Mesangial cell (primary cell): ENCODE results near the gene TPGS2. TPM values are rescaled to one million over a fixed set of nuclear protein-coding genes. Genes with fewer than 3 reads are reported as not detected.

Source experiments
- total RNA-seq: library from RNA; depleted of rRNA; stranded (reverse); fragments of >200 nt; gene quantifications from 2 replicates; pipeline ENCODE4 v1.2.3, GENCODE V29; 2015

The TPGS2 gene, protein sequence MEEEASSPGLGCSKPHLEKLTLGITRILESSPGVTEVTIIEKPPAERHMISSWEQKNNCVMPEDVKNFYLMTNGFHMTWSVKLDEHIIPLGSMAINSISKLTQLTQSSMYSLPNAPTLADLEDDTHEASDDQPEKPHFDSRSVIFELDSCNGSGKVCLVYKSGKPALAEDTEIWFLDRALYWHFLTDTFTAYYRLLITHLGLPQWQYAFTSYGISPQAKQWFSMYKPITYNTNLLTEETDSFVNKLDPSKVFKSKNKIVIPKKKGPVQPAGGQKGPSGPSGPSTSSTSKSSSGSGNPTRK
- 132 and 170 TPM in 2 replicates for total RNA-seq

DNA sequence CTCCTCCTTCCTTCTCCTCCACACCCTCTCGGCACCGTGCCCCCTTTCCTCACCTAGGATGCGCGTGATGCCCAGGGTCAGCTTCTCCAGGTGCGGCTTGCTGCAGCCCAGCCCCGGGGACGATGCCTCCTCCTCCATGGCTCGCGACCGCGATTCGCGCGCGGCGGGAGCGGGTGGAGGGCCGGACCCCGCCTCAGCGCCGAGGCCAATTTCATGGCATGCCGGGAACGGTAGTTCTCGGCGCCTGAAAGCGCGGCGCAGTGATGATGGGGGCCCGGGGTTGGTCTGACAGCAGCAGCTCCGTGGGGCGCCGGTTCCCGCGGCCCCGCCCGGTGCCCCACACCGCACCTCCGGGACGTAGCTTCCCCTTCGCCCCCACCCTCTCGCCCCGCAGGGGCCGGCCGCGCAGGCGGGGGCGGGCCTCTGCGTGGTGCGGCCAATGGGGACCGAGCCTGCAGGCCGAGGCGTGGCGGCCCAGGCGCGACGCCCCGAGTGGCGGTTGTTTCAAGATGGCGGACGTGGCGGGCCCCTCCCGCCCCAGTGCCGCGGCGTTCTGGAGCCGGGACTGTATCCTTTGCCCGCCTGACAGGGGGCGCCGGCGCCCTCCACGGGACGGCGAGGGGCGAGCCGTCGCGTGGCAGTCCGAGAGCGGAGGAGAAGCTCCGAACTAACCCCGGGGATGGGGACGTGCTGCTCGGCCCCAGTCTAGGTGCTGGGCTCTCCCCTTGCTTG, at the start of gene TPGS2, which contains the start of gene KIAA1328:
Gene TPGS2 (minus strand): TSS at position 373 of the 732 bp plus-strand sequence. CDS start 235 bp downstream, at position 138.
Gene KIAA1328 (plus strand): TSS at position 498 of the 732 bp plus-strand sequence. CDS start 12 bp downstream, at position 510.

Other genes starting within 250 kb of the TPGS2 start
- gene KIAA1328, start 125 bp upstream of the TPGS2 start, total RNA-seq: 2.9 and 5.2 TPM in 2 replicates